ENCODE results near the gene SLC12A8. TPM values are rescaled to one million over a fixed set of nuclear protein-coding genes. Genes with fewer than 3 reads are reported as not detected.
A peak's percentile ranks its signal among the peaks of the same experiment; 100 is the strongest.

The SLC12A8 gene
- total and polyA plus RNA-seq, 2 of the 13 experiments (the other 11 are each of a cell fraction or from before 2014, with no cell fraction given) = 0.44 to 0.71 TPM

- ChIA-PET POLR2A (no interaction called here), CTCF (ENCODE audit: low intra/inter-chr PET ratio, low total read pairs) (no interaction called here)
- BruUV-seq (replicated peaks) = no TSS peak
- ATAC-seq (peak; percentile 56), DNase-seq (ENCODE audit: low spot score) (no peak), FAIRE-seq (peak; percentile 28)
- Histone ChIP-seq H3K9ac (ENCODE audit: insufficient read depth, low read depth, low read length) (no peak overlapping the region), H2AFZ (ENCODE audit: low read length) (peak overlapping the region; percentile 48), H3K9me3 (ENCODE audit: low read length) (no peaks in the 10 kb centered on the region), H3K27ac (ENCODE audit: extremely low read length, insufficient read depth, low read length) (no peak overlapping the region), H4K20me1 (ENCODE audit: insufficient read depth, low read length) (no peaks in the 10 kb centered on the region), H3K36me3 (replicated peaks in 1 of 2; ENCODE audit: control insufficient read depth in 1 of 2, insufficient read depth in 2 of 2, low read length in 2 of 2) (no peaks in the 10 kb centered on the region), H3K79me2 (ENCODE audit: insufficient read depth, low read length) (no peaks in the 10 kb centered on the region), H3K27me3 (ENCODE audit: control insufficient read depth in 1 of 2, insufficient read depth in 2 of 2, low read length in 2 of 2) (peaks cover 0 to 9% of the 10 kb centered on the region in 2 experiments; a peak in 2 of 5 replicates), H3K4me2 (ENCODE audit: low read depth, low read length) (peak overlapping the region; percentile 54), H3K4me1 (ENCODE audit: insufficient read depth, low read length) (peaks cover 30% of the 10 kb centered on the region), H3K4me3 (replicated peaks in 1 of 3; ENCODE audit: insufficient read depth in 1 of 3, low read depth in 2 of 3, low read length in 3 of 3) (0 out of 6 replicates have a peak overlapping the region, but pooled peaks of 2 of the 3 experiments have one; percentile 3 to 22)
- intact Hi-C loops (cut with micrococcal nuclease; ENCODE audit: unreplicated experiment) = no loop called here
- in situ Hi-C loops (cut with HindIII; ENCODE audit: extremely low pct_ligation_motif_present, low pct_unique_long_range_greater_than_20kb) = no loop called here
- WGBS (ENCODE audit: low lambda C conversion rate) = 49% methylated on average over 7 of the region's 7 CpGs
- TF ChIP-seq TEAD3 (CRISPR knock-in tag; optimal IDR thresholded peaks at IDR 0.05; ENCODE audit: borderline replicate concordance) = no peak
- no peak for TF ChIP-seq ZNF777 (CRISPR knock-in tag; IDR thresholded peaks at IDR 0.05)
- TF ChIP-seq, protein P1, sequence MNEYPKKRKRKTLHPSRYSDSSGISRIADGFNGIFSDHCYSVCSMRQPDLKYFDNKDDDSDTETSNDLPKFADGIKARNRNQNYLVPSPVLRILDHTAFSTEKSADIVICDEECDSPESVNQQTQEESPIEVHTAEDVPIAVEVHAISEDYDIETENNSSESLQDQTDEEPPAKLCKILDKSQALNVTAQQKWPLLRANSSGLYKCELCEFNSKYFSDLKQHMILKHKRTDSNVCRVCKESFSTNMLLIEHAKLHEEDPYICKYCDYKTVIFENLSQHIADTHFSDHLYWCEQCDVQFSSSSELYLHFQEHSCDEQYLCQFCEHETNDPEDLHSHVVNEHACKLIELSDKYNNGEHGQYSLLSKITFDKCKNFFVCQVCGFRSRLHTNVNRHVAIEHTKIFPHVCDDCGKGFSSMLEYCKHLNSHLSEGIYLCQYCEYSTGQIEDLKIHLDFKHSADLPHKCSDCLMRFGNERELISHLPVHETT (CRISPR knock-in tag; conservative IDR thresholded peaks at IDR 0.05) = no peak
- no peak for TF ChIP-seq MATR3 (CRISPR knock-in tag; IDR thresholded peaks at IDR 0.05)
- no peak for TF ChIP-seq ZFX (CRISPR knock-in tag; IDR thresholded peaks at IDR 0.05; ENCODE audit: low read depth)
- no peak for TF ChIP-seq ZMYM4 (CRISPR knock-in tag; IDR thresholded peaks at IDR 0.05)
- no peak for TF ChIP-seq RBAK (CRISPR knock-in tag; IDR thresholded peaks at IDR 0.05)
- no peak for TF ChIP-seq ZNF451 (CRISPR knock-in tag; IDR thresholded peaks at IDR 0.05)
- TF ChIP-seq, protein P2, sequence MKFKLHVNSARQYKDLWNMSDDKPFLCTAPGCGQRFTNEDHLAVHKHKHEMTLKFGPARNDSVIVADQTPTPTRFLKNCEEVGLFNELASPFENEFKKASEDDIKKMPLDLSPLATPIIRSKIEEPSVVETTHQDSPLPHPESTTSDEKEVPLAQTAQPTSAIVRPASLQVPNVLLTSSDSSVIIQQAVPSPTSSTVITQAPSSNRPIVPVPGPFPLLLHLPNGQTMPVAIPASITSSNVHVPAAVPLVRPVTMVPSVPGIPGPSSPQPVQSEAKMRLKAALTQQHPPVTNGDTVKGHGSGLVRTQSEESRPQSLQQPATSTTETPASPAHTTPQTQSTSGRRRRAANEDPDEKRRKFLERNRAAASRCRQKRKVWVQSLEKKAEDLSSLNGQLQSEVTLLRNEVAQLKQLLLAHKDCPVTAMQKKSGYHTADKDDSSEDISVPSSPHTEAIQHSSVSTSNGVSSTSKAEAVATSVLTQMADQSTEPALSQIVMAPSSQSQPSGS (CRISPR knock-in tag; IDR thresholded peaks at IDR 0.05) = no peak
- no peak for TF ChIP-seq ZNF296 (CRISPR knock-in tag; conservative IDR thresholded peaks at IDR 0.05)
- no peak for TF ChIP-seq ZNF530 (CRISPR knock-in tag; IDR thresholded peaks at IDR 0.05; ENCODE audit: low read depth)
- TF ChIP-seq HOMEZ (CRISPR knock-in tag; IDR thresholded peaks at IDR 0.05; ENCODE audit: low read depth) = no peak
- TF ChIP-seq GFI1 (CRISPR knock-in tag; IDR thresholded peaks at IDR 0.05; ENCODE audit: borderline replicate concordance) = no peak
- TF ChIP-seq PTBP1 (IDR thresholded peaks at IDR 0.05; ENCODE audit: low read depth, low read length, poor library complexity, severe bottlenecking) = no peak
- no peak for TF ChIP-seq ZBTB8A (CRISPR knock-in tag; IDR thresholded peaks at IDR 0.05; ENCODE audit: borderline replicate concordance, low read depth)
- TF ChIP-seq, protein P3, sequence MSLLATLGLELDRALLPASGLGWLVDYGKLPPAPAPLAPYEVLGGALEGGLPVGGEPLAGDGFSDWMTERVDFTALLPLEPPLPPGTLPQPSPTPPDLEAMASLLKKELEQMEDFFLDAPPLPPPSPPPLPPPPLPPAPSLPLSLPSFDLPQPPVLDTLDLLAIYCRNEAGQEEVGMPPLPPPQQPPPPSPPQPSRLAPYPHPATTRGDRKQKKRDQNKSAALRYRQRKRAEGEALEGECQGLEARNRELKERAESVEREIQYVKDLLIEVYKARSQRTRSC (CRISPR knock-in tag; IDR thresholded peaks at IDR 0.05; ENCODE audit: low read depth) = no peak
- TF ChIP-seq, protein P4, sequence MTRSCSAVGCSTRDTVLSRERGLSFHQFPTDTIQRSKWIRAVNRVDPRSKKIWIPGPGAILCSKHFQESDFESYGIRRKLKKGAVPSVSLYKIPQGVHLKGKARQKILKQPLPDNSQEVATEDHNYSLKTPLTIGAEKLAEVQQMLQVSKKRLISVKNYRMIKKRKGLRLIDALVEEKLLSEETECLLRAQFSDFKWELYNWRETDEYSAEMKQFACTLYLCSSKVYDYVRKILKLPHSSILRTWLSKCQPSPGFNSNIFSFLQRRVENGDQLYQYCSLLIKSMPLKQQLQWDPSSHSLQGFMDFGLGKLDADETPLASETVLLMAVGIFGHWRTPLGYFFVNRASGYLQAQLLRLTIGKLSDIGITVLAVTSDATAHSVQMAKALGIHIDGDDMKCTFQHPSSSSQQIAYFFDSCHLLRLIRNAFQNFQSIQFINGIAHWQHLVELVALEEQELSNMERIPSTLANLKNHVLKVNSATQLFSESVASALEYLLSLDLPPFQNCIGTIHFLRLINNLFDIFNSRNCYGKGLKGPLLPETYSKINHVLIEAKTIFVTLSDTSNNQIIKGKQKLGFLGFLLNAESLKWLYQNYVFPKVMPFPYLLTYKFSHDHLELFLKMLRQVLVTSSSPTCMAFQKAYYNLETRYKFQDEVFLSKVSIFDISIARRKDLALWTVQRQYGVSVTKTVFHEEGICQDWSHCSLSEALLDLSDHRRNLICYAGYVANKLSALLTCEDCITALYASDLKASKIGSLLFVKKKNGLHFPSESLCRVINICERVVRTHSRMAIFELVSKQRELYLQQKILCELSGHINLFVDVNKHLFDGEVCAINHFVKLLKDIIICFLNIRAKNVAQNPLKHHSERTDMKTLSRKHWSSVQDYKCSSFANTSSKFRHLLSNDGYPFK (CRISPR knock-in tag; IDR thresholded peaks at IDR 0.05; ENCODE audit: borderline replicate concordance) = no peak
- no peak for TF ChIP-seq REPIN1 (CRISPR knock-in tag; IDR thresholded peaks at IDR 0.05; ENCODE audit: borderline replicate concordance, low read depth)
These were observed 5.0 kb downstream of the SLC12A8 start for GRCh38 chr3:125207507-125207906.

All from HepG2 (cell line).